Ishikawa (cell line): Measurements from ENCODE around the gene SPATA31C1.

Source experiments
- CEBPB ChIP-seq: IDR thresholded peaks from 2 replicates; pipeline ENCODE4 v1.6.1; 2012
- CREB1 ChIP-seq: IDR thresholded peaks from 2 replicates; pipeline ENCODE4 v1.6.1; 2012; ENCODE audit warnings: low read depth
- EP300 ChIP-seq: IDR thresholded peaks from 2 replicates; pipeline ENCODE4 v1.6.1; 2012; ENCODE audit warnings: borderline replicate concordance
- FOXM1 ChIP-seq: IDR thresholded peaks from 2 replicates; pipeline ENCODE4 v1.6.1; 2012; ENCODE audit warnings: low read depth, borderline replicate concordance
- NFIC ChIP-seq: IDR thresholded peaks from 2 replicates; pipeline ENCODE4 v1.6.1; 2012
- RAD21 ChIP-seq: IDR thresholded peaks from 2 replicates; pipeline ENCODE4 v1.6.1; 2012; ENCODE audit warnings: low read depth
- REST ChIP-seq: IDR thresholded peaks from 2 replicates; pipeline ENCODE4 v1.6.1; 2012; ENCODE audit warnings: low read depth, mild to moderate bottlenecking
- TAF1 ChIP-seq: IDR thresholded peaks from 2 replicates; pipeline ENCODE4 v1.6.1; 2012; ENCODE audit warnings: low read depth, mild to moderate bottlenecking
- TCF12 ChIP-seq: IDR thresholded peaks from 2 replicates; pipeline ENCODE4 v1.6.1; 2012; ENCODE audit warnings: low read depth
- TEAD4 ChIP-seq: IDR thresholded peaks from 2 replicates; pipeline ENCODE4 v1.6.1; 2012
- USF1 ChIP-seq: IDR thresholded peaks from 2 replicates; pipeline ENCODE4 v1.6.1; 2012
- YY1 ChIP-seq: IDR thresholded peaks from 2 replicates; pipeline ENCODE4 v1.6.1; 2012; ENCODE audit warnings: low read depth
- ZBTB7A ChIP-seq: IDR thresholded peaks from 2 replicates; pipeline ENCODE4 v1.6.1; 2012; ENCODE audit warnings: low read depth
- TF ChIP-seq, protein P1 (sequence below): IDR thresholded peaks from 2 replicates; pipeline ENCODE4 v1.6.1; 2012

GRCh38 chr9:87875060-87875459 lies 42.7 kb upstream of the SPATA31C1 start:
- TF ChIP-seq USF1, result no peak
- no peak for TF ChIP-seq FOXM1
- TF ChIP-seq CEBPB, result no peak
- TF ChIP-seq EP300, result no peak
- no peak for TF ChIP-seq REST
- no peak for TF ChIP-seq TCF12
- no peak for TF ChIP-seq TEAD4
- no peak for TF ChIP-seq RAD21
- no peak for TF ChIP-seq CREB1
- TF ChIP-seq TAF1, result no peak
- TF ChIP-seq YY1, result no peak
- TF ChIP-seq, protein P1, sequence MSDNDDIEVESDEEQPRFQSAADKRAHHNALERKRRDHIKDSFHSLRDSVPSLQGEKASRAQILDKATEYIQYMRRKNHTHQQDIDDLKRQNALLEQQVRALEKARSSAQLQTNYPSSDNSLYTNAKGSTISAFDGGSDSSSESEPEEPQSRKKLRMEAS, result no peak
- no peak for TF ChIP-seq ZBTB7A
- no peak for TF ChIP-seq NFIC
